ENCODE data around the gene GNGT1. TPM values are rescaled to one million over a fixed set of nuclear protein-coding genes. Genes with fewer than 3 reads are reported as not detected.
A peak's percentile ranks its signal among the peaks of the same experiment; 100 is the strongest.

The GNGT1 gene
- 0.70 TPM for total RNA-seq

DNA sequence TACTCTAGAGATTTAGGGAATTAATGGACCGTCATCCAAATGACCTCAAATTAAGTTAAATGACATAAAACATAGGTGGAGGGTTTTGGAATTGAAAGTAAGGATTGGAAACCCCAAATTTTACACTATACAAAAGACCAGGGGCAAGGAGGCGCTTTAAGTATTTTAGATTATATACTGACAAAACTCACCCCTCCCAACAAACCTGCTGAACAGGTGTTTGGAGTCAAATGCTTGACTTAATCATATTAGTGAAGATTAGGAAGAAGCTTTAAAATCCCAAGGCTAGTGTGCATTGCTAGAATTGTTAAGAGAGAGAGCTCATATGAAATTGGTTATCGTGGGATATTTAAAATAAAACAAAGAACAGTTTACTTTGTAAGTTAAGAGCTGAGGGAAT is at the start of gene GNGT1:
GNGT1 (plus strand) TSS at position 301 of the 400 bp plus-strand sequence. CDS start 180 bp downstream, outside the sequence.
- no peak for DNase-seq (ENCODE audit: low spot score)

DNA sequence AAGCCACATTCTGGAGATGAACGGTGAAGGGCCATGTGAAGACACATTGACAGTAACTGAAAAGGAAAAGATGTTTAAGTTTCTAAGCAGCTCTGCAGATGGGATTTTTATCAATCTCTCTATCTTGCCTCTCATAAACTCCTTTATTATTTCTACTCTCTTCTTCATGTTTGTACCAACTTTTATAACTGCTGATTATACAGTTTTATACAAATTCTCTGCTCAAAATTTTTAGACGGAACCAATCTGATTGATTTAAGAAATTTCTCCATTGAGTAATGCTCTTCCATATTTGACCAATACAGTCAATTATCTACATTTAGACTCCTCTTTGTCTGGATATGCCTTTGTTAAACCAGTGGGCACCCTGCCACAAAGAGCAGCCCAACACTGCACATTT is 47.5 kb upstream of the GNGT1 start:
- DNase-seq (ENCODE audit: low spot score) = no peak

DNA sequence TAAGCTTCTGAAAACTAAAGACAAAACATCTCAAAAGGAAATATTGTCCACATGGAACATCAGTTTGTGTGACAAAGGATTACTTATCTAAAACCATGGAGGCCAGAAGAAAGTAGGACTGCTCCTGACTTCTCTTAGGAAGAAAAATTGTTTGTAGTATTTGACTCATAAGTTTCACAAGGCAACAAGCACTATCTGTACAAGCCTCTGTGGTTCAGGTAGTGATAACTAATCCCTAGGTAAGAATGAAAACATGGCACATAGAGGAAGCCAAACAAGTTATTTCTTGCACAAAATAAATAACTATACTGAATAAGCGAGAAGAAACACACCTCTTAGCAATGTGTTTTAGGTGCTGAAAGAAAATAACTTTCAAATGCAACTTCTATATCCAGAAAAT is 46.1 kb upstream of the GNGT1 start:
- no peak for DNase-seq (ENCODE audit: low spot score)

DNA sequence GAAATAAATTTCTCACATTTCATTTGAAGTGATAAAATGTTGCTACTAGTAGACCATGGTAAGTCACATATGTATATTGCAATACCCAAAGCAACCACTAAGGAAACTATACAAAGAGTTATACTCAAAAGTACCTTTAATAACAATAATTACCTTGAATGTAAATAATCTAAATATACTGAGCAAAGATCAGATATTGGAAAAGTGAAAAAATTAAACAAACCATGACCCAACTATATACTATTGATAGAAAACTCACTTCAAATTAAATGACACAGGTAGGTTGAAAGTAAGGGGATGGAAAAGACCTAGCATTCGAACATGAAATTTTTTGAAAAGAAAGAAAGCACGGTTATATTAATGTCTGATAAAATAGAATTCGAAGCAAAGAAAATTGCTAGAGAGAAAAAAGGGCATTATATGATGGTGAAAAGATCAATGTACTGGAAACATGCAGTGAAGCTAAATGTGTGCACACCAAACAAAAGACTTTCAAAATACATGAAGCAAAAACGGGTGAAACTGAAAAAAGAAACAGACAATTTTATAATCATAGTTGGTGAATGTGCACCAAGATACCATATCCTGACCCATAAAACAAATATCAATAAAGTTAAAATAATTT is 44.9 kb upstream of the GNGT1 start:
- no peak for DNase-seq (ENCODE audit: low spot score)

DNA sequence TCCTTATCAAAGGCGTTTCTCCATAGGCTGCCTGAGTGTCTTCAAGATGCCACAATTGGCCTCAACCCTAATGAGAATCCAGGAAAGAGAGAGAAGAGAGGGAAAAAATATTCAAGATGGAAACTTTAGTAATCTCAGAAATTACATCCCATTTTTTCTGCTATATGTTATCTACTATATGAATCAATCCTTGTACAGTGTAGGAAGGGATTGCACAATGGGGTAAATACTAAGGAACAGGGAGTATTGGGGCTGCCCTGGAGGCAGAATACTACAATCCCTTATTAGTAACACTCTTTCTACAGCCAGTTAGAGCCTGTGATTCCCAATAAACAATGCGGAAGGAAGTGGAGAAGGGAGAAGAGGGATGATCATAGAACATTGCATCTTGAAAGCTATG is 43.7 kb upstream of the GNGT1 start:
- DNase-seq (ENCODE audit: low spot score) = no peak

DNA sequence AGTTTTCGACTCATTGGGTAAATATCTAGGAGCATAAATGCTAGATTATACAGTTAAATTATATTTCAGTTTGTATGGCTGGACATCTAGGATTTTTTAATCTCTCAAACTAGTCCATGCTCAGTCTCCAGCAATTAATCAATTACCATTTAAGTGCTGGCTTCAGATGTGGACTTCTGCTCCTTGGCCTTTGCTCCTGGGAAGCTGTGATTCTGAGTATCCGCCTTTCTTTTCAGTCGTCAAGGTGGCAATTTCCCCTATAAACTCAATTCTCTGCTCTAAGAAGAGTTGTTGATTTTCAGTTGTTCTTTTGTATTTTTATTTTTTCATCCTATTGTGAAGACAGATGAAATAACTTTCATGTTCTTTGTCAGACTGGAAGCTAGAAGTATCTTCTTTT is 39.5 kb upstream of the GNGT1 start:
- DNase-seq (ENCODE audit: low spot score) = no peak

DNA sequence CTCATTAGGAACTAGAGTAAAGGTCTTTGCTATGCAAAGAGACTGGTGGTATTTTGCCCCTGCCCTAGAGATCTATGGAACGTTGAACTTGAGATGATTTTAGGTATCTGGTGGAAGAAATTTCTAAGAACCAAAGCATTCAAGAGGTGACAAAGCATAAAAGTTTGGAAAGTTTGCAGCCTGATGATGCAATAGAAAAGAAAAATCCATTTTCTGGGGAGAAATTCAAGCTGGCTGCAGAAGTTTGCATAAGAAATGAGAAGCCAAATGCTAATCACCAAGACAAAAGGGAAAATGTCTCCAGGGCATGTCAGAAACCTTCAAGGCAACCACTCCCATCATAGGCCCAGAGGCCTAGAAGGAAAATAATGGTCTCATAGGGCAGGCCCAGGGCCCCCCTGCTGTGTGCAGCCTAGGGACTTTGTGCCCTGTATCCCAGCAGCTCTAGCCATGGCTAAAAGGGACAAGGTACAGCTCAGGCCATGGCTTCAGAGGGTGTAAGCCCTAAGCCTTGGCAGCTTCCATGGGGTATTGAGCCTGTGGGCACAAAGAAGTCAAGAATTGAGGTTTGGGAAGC is 32.3 kb upstream of the GNGT1 start:
- DNase-seq (ENCODE audit: low spot score) = no peak

DNA sequence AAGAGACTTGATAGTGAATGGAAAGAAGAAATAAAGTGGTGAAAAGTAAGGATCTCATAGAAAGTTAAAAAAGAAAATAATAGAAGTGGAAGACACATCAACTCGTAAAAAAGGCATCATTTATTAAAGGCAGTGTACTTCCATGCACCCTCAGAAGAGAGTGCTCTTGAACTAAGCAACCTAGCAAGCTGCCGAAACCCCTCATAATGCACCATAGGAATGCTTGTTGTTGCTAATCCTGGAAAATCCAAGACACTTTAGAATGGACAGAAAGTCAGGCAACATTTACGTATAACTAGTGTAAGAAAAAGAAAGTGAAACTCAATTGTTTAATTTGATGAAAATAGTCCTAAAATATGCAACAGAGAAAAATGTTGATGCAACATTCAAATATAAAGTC is 28.6 kb upstream of the GNGT1 start:
- DNase-seq (ENCODE audit: low spot score) = no peak

DNA sequence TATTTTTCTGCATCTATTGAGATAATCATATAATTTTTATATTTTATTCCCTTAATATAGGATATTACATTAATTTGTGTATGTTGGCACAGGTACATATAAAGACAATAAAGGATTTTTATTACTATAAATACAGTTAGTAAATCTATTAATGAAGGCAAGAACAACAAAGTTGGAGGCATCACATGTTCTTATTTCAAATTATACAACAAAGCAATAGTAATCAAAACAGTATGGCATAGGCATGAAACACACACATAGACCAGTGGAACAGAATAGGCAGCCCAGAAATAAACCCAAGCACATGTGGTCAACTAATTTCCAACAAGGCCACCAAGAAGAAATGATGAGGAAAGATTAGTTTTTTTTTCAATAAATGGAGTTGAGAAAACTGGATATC is 27.0 kb upstream of the GNGT1 start:
- DNase-seq (ENCODE audit: low spot score) = no peak

DNA sequence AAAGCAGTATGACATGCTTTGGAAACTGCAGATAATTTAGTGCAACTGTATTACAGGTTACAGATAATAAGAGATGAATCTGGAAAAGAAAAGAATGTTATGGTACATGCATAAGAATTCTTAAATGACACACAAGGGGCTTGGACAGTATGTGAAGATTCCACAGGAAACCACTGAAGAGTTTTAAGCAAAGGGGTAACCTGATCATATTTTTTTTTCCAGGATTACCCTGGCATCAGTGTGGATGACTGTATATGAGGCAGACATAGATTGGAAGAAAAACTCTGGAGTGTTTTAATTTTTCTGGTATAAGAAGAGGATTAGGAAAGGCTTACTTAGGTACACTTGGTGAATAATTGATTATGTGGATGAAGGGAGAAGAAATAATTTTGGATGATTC is 23.9 kb upstream of the GNGT1 start:
- no peak for DNase-seq (ENCODE audit: low spot score)

DNA sequence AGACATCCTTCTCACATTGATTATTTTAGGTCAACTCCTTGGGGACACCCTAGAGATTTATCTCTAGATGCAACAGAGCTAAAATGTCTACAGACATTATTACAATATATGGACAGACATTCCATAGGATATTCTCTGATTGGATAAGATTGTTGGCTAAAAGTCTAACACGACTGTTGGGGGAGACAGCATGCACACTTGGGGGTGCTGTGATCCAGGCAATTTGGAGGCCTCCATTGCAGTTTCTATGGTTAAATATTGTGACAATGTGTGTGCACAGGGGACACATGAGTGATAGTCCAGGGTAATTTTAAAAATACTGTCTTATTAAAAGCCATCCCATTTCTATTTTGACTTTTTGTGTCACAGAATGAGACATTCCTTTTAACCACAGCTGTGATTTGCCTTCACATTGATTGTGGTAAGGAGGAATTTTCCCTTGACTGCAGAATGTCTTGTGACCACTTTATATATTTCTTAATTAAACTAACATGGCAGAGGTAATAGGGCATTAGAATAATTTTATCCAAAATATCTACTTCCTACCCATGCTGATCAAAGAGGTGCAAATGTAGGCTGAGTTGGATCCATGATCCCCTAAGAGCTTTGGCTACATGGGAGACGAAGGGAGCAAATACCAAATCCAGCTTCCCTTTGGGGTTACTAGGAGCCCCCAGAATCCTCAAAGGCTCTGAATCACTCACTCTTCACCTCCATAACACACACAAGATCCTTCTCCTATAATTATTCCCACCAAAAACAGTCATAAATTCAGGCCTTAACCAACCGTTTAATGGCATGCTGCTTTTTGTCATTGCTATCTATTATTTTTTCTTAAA is 23.1 kb upstream of the GNGT1 start:
- DNase-seq (ENCODE audit: low spot score) = no peak

DNA sequence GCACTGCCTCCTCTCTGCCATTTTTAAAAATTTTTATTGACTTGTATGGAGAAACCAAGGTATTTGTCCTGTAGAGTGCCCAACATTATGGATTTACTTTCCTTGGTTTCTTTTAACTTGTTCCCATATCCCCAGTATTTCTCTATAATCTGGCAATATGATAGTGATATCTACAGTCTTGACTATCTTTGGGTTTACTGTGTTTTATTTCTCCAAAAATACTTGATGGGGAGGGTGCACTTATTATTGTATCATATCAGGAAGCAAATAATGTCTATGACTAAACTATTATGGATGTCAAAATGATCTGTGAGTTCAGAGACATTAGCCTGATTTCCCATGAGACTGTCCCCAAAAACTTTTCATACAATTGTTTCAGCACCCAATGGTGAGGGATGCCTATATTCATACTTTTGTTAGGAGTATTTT is 22.4 kb upstream of the GNGT1 start:
- DNase-seq (ENCODE audit: low spot score) = no peak

DNA sequence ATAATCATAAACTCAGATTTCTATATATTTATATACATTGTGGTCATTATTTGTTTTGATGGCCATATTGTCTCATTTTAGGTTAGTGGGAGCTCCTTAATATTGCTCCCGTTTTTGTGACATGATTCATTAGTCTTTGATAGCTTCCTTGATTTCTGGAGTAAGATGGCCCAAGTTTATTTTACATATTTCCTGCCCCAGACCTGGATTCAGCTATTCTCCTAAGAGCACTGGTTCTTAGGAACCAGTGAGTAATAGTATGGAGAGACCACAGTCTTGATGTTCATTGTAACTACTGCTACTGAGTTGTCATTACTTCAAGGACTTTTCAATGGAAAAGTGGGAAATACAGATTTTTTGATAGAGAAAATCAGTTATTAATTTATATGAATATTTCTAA is 21.8 kb upstream of the GNGT1 start:
- no peak for DNase-seq (ENCODE audit: low spot score)

DNA sequence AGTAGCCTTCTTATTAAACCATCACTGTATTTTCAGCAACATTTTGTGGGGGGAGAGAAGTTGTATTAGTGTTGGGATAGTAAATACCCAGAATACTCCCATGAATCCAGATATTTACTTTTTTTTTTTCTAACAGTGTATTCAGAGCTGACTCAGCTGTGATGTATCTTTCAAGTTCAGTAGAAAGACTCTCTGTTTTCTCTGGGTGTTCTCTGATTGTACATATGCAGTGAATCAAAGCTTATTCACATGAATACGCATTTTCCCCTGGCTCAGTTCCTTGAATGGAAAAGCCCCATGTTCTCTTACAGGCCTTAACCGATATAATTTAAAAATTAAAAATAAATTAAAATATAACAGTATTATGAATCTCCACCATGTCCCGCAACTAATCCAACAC is 17.1 kb upstream of the GNGT1 start:
- no peak for DNase-seq (ENCODE audit: low spot score)

DNA sequence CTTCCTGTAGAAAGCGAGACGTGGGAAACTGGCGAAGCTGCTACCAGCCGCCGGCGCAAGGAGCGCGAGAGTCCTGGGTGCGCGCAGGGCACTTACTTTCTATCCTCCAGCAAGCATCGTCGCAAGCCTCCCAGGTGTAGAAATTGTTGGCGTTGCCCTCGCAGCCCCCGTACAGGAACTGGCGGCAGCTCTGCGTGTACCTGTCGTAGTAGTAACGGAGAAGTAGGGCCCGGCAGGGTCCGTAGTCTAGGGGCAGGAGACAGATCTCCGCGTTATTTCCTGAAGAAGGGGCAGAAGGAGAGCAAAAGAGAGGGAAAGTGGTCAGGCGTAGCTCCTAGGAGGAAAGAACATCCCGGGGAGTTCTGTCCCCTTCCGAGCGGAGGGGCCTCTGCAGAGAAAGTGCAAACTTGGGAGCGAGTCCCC is 16.3 kb upstream of the GNGT1 start:
- peak; percentile 44 for DNase-seq (ENCODE audit: low spot score)

DNA sequence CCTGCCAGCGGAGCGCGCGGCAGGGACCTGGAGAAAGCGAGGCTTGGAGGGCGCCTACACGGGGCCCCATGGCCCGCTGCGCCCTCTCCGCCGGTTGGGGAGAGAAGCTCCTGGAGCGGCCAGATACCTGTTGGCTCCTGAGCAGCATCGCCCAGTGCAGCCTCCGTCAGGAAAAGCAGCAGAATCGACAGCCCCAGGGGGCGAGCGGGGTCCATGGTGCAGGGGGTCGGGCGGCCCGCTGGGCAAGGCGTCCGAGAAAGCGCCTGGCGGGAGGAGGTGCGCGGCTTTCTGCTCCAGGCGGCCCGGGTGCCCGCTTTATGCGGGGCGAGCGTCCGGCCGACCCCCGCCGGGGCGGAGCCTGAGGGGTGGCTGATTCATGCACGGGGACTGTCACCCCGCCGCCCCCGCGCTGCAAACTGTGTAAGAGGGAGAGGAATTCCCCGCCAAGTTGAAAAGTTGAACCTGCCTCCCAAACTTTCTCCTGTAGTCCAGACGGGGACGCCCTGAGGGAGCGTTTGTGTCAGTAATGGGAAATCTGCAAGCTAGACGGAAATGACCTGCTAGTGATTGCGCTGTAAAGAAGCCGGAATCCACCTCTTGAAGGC is 15.8 kb upstream of the GNGT1 start, which contains the start of gene TFPI2:
TFPI2 (minus strand) TSS at position 290 of the 605 bp plus-strand sequence; CDS start at position 215, 75 bp downstream.
- peak; percentile 42 for DNase-seq (ENCODE audit: low spot score)

DNA sequence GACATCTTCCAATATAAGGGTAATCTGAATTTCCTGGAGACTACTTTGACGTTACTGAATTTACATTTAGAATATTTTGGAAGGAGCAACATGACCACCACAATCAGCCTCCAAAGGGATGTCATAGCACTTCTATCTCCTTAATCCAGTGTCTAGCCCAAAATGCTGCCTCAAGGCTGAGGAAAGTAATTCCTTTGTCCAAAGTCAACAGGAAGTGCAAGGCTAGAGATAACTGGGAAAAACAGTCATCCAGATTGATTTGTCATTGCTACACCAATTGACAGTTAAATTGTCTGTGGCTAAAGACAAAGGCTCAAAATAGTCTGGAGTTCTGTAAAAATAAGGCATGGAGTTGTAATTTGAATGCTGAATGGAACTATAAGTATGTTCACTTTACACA is 11.9 kb upstream of the GNGT1 start:
- DNase-seq (ENCODE audit: low spot score) = no peak

DNA sequence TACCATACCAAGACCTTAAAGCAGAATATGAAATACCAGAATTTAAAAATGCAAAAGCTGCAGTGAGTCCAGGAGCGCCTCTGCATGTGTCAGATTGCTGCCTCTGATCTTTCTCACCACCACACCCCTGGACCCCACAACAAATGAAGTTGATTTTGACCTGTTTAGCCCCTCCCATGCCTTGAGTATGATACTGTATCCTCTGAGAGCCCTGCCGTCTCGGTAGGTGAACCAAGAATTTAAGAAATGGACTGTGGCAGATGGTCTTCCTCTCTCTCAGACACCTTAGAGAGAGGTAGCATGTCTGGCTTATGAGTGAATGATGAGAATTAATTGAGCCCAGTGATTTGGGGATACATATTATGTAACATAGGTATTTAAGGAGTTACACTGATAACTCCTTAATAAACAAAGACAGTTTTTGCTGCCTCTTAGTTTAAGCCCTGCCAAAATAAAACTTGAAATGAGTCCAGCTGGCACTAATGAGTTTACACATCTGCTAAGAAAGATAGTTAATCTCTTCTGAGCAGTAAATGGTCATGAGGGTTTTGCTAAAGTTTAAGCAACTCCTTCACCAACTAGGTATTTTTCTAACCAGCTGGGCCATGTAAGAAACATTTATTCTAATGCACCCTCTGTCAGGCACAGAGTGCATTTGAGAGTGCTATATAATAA is 11.3 kb upstream of the GNGT1 start:
- no peak for DNase-seq (ENCODE audit: low spot score)

DNA sequence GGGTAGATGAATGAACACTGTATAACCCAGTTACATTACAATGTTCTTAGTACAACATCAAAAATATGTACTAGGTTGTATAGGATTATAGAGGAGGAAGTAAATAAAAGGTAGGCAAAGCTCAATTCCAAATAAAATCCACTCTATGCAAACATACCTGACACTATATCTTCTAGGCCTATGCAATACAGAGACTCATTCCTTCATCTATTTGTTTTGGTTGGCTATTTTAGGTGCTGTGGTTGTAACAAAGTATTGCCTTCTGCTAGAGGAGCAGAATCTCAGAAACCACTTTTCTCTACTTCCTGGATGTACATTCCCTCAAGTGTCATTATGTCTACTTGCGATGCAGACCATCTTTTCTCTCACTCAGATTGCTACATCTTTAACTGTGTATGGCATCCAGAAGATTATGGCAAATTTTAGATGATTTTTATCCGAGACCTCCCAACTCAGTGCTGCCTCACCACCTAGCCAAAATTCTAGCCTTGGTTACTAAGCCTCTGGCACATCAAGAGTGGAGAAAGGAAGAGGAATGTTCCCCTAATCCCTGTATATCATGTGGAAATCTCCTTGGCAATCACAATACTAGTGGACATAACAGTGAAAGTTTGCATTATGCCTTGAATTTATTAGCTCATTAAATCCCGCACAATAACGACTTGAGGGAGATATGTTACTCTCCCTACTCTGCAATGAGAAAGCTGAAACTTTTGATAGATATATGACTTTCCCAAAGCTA is 10.3 kb upstream of the GNGT1 start:
- no peak for DNase-seq (ENCODE audit: low spot score)

DNA sequence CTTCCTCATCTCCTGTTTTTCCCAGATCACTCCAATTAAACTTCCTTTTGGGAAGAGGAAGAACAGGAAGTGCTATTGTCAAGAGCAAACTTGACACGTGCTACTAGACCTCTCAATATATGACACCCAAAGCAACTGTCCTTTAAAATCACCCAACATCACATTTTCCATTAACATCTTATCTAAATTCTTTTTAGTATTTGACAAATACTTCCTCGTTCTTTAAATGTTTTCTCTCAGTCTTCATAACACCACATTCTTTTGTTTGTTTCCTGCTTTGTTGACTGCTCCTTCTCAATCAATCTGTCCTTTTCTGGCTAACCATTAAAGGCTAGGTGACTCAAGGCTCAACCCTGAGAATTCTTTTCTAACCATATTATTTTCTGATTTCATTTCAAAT is 8.7 kb upstream of the GNGT1 start:
- DNase-seq (ENCODE audit: low spot score) = no peak

DNA sequence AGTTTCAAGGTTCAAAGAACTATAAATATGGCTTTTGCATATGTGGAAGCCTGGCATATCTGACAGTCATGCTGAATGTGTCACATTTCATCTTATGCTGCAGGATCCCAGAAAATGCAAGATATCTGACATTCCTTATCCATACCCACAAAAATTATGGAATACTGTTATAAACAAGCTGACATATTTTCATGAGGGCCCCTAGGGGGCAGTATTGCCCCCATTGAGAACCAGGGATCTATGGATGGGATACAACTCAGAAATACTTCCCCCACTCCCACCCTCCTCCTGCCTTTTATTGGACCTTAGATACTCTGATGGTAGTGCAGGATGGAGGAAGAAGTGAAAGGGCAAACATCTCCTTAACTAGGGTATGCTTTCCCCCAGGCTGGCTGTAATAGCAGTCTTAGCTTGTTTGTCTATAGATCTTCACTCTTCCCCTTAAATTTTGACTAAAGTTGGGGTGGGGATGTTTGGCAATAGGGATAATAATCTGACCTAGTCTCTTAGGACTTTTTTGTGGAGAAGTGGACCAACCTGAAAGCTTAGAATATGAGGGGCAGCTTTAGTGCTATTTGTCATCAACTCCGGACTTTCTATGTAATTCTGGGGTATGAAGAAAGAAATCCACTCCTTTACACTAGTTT is 3.5 kb upstream of the GNGT1 start:
- DNase-seq (ENCODE audit: low spot score) = no peak

Data from ureter (tissue), 1 donor.